ENCODE measurements around the gene SSC5D.

GRCh38 chr19:55471266-55471665 is 17.0 kb upstream of the SSC5D start:
- TF ChIP-seq TAF1 (IDR thresholded peaks at IDR 0.05; ENCODE audit: low read depth) (no peak), RAD21 (IDR thresholded peaks at IDR 0.05; ENCODE audit: low read depth) (no peak), TEAD4 (IDR thresholded peaks at IDR 0.05) (no peak), FOXM1 (IDR thresholded peaks at IDR 0.05; ENCODE audit: borderline replicate concordance, low read depth) (no peak), EGR1 (IDR thresholded peaks at IDR 0.05) (no peak), YY1 (IDR thresholded peaks at IDR 0.05; ENCODE audit: low read depth) (no peak), CEBPB (IDR thresholded peaks at IDR 0.05) (no peak), EP300 (IDR thresholded peaks at IDR 0.05; ENCODE audit: borderline replicate concordance) (no peak), TCF12 (IDR thresholded peaks at IDR 0.05; ENCODE audit: low read depth) (no peak), CREB1 (IDR thresholded peaks at IDR 0.05; ENCODE audit: low read depth) (no peak)
- TF ChIP-seq, protein P1, sequence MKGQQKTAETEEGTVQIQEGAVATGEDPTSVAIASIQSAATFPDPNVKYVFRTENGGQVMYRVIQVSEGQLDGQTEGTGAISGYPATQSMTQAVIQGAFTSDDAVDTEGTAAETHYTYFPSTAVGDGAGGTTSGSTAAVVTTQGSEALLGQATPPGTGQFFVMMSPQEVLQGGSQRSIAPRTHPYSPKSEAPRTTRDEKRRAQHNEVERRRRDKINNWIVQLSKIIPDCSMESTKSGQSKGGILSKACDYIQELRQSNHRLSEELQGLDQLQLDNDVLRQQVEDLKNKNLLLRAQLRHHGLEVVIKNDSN (IDR thresholded peaks at IDR 0.05) = no peak
- TF ChIP-seq, protein P2, sequence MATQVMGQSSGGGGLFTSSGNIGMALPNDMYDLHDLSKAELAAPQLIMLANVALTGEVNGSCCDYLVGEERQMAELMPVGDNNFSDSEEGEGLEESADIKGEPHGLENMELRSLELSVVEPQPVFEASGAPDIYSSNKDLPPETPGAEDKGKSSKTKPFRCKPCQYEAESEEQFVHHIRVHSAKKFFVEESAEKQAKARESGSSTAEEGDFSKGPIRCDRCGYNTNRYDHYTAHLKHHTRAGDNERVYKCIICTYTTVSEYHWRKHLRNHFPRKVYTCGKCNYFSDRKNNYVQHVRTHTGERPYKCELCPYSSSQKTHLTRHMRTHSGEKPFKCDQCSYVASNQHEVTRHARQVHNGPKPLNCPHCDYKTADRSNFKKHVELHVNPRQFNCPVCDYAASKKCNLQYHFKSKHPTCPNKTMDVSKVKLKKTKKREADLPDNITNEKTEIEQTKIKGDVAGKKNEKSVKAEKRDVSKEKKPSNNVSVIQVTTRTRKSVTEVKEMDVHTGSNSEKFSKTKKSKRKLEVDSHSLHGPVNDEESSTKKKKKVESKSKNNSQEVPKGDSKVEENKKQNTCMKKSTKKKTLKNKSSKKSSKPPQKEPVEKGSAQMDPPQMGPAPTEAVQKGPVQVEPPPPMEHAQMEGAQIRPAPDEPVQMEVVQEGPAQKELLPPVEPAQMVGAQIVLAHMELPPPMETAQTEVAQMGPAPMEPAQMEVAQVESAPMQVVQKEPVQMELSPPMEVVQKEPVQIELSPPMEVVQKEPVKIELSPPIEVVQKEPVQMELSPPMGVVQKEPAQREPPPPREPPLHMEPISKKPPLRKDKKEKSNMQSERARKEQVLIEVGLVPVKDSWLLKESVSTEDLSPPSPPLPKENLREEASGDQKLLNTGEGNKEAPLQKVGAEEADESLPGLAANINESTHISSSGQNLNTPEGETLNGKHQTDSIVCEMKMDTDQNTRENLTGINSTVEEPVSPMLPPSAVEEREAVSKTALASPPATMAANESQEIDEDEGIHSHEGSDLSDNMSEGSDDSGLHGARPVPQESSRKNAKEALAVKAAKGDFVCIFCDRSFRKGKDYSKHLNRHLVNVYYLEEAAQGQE (IDR thresholded peaks at IDR 0.05; ENCODE audit: low read depth) = no peak
- TF ChIP-seq, protein P3, sequence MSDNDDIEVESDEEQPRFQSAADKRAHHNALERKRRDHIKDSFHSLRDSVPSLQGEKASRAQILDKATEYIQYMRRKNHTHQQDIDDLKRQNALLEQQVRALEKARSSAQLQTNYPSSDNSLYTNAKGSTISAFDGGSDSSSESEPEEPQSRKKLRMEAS (IDR thresholded peaks at IDR 0.05) = no peak

All from Ishikawa (cell line).